Cardiac fibroblast (primary cell): ENCODE measurements around the gene COL19A1.

Experiments
- DNase-seq, 2 donors: peaks; one replicate each; pipeline versions ENCODE4 v3.0.0 to v3.0.0-alpha.2; 2010; ENCODE audit warnings: low read depth in 2 of 2
- H3K4me3 ChIP-seq, 2 donors: replicated peaks in 1 of 2; 1 replicate in 1 of 2; 2 replicates in 1 of 2; pipeline ENCODE4 v1.5.1; 2011; ENCODE audit warnings: low read depth in 2 of 2, low read length in 2 of 2, mild to moderate bottlenecking in 2 of 2, moderate library complexity in 1 of 2
- TF ChIP-seq, protein P1 (sequence below): IDR thresholded peaks from one replicate; pipeline ENCODE4 v1.5.1; 2011; ENCODE audit warnings: low read depth, mild to moderate bottlenecking, low read length, inconsistent platforms

Gene COL19A1

DNA sequence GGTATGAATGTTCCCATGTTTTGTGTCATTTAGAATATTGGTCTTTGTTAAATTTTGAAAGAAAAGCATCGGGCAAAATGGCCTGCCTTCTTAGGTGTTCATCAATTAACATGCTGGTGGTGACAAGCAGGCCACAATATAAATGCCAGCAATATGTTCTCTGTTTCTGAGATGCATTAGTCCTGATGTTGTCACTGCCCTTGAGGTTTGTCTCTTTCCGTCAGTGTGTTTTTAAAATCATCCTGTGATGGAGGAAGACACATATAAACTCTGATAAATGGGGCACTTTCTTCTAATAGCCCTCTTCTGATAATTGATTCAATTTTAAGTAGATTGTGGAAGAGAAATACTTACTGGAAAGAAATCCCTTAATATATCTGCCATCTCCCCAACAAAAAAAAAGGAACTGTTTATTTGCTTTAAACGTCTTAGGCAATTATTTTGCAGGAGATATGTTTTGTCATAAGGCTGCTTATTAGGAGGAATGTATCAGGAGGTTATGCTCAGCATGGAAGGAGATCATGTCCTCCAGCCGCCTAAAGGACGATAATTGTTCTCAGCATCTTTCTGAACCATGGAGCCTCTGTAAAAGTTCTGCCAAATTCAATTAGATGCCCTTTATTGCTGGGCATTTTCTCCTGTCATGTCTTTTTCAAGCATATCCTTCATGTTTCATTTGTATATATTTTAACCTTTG, 302.5 kb downstream of the COL19A1 start:
- TF ChIP-seq, protein P1, sequence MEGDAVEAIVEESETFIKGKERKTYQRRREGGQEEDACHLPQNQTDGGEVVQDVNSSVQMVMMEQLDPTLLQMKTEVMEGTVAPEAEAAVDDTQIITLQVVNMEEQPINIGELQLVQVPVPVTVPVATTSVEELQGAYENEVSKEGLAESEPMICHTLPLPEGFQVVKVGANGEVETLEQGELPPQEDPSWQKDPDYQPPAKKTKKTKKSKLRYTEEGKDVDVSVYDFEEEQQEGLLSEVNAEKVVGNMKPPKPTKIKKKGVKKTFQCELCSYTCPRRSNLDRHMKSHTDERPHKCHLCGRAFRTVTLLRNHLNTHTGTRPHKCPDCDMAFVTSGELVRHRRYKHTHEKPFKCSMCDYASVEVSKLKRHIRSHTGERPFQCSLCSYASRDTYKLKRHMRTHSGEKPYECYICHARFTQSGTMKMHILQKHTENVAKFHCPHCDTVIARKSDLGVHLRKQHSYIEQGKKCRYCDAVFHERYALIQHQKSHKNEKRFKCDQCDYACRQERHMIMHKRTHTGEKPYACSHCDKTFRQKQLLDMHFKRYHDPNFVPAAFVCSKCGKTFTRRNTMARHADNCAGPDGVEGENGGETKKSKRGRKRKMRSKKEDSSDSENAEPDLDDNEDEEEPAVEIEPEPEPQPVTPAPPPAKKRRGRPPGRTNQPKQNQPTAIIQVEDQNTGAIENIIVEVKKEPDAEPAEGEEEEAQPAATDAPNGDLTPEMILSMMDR, result no peak
- DNase-seq, result no peak

DNA sequence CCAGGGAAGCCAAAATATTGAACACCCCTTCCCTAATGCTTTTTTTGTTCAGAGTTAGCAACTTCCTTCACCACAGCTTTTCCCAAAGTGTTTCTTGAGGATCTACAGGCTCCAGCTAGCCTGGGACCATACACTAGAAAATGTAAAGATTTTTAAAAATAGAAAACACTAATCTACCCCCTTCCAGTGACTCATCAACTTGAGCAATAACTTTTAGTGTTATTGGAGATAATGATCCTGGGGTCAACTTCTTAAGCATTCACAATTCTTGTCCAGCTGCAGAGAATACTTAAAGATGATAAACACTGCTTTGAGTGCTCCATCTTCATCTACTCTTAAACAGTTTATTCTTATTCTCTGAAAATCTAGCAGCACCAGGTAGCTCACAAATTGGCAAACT, 304.9 kb downstream of the COL19A1 start:
- no peak overlapping the region for H3K4me3 ChIP-seq
- no peak for DNase-seq
- TF ChIP-seq, protein P1, result no peak

More for the DNA sequence above, 302.5 kb downstream of the COL19A1 start:
- H3K4me3 ChIP-seq, result no peak overlapping the region

DNA sequence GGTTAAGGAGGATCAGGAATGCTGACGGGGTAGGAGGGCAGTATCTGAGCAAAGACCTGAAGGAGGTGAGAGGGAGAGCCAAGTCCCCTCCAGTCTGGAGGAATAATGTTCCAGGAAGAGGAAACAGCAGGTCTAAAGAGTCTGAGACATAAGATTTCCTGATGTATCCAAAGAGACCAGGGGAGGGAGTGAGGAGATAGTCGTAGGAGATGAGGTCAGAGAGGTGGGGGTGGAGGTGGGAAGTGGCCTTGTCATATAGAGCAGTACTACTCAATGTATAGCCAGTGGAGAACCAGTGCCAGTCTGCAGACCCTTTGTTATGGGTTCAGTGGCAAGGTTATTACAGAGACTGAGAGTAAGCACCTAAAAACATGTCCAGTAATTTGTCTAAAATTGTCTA, 305.9 kb downstream of the COL19A1 start:
- TF ChIP-seq, protein P1, result no peak
- no peak overlapping the region for H3K4me3 ChIP-seq
- no peak for DNase-seq

DNA sequence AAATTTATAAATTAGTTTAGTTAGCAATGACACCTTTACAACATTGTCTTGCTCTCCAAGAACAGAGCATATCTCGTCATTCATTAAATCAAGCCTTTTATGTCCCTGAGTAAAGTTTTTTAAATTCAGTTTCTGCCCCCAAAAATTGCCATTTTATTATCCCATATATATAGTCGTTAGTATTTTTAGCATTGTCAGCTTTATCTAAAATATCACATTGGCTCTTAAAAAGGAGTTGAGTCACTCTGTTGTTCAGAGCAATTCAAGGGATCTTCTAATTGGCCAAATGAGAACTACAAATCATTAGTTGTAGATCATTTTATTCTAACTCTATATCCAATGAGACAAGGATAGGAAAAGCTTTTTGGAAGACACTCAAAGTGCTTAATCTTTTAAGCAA, 309.4 kb downstream of the COL19A1 start:
- TF ChIP-seq, protein P1, result no peak
- H3K4me3 ChIP-seq, result no peak overlapping the region
- DNase-seq, result no peak

DNA sequence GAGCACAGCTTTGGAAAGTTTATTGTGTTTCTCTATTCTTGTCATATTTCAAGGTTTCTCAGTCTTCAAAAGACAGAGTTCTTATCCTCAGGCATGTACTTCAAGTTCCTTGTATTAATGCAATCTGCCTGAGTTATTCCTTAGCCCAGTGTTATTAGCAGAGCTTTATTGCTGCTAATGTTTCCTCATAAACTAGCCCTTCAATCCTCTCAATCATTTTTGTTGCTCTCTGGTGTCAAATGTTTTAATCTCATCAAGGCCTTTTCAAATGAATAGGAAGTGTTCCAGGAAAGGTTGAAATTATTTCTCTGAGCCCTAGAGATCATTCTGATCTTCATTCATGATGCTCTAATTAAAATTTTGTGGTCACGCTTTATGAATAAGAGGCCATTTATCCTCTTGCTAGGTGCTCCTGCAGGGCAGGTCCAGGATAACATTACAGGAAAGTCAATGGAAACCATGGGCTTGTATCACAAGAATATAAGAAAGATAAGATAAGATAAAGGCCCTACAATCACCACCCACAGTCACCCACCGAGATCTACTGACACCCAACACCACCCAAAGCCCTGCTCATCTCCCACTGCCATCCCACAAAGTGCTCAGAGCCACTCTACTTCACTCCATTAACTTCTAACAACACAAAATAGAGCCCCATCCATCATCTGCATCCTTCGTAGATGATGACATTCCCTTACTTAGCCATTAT, 310.6 kb downstream of the COL19A1 start:
- DNase-seq, result no peak
- no peak overlapping the region for H3K4me3 ChIP-seq
- TF ChIP-seq, protein P1, result no peak

DNA sequence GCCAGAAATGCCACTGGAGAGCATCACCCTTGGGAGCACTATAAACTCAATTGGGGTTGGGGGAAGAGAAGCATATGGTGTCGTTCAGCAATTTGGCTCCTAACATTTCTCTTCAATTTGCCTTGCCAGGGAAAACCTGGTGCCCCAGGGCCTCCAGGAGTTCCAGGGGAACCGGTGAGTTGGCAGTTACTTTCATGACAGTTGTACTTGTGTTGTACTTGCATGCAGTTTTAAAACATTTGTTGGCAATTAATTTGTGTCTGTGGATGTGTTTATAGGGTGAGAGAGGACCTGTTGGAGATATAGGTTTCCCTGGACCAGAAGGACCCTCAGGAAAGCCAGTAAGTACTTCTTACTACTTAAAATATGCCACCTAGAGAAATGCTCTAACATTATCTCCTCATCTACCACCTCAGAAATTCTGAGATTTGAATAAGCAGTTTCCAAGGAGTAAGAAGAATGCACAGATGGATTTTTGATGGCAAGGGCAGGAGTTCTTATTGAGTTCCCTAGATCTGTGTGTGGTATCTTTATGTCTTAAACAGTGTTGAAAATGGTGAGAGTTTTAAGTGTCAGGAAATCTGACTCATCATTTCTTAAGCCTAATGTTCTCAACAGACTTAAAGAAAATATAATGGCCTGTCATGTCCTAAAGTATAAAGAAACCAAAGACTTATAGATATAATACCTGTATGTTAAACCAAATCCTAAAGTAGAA, 314.0 kb downstream of the COL19A1 start:
- TF ChIP-seq, protein P1, result no peak
- H3K4me3 ChIP-seq, result no peak overlapping the region
- no peak for DNase-seq
